SK-N-MC (cell line): ENCODE measurements around the gene GTF3A.

Experiments
- EZH2 ChIP-seq: fragments of 200-600 bp; sonication (generic); IDR thresholded peaks from one replicate; pipeline ENCODE4 v1.6.1; 2017; ENCODE audit warnings: antibody characterized with exemption
- FOXP2 ChIP-seq: optimal IDR thresholded peaks from 2 replicates; pipeline ENCODE3; 2011; ENCODE audit warnings: mild to moderate bottlenecking, moderate library complexity; ENCODE audit not compliant: insufficient read depth; ENCODE audit errors: extremely low read length, control extremely low read depth
- POLR2AphosphoS5 ChIP-seq: IDR thresholded peaks from 2 replicates; pipeline ENCODE4 v1.6.1; 2012; ENCODE audit warnings: mild to moderate bottlenecking, low read depth, low read length, borderline replicate concordance

GRCh38 chr13:27374650-27375049 lies 49.8 kb upstream of the GTF3A start:
- TF ChIP-seq POLR2AphosphoS5 (no peak), EZH2 (no peak), FOXP2 (no peak)
